Measurements from ENCODE around the gene NIN. TPM values are rescaled to one million over a fixed set of nuclear protein-coding genes. Genes with fewer than 3 reads are reported as not detected.

NIN gene
- total and polyA plus RNA-seq, 7 donors: 7.3 to 47.7 (median 24.3) TPM

DNA sequence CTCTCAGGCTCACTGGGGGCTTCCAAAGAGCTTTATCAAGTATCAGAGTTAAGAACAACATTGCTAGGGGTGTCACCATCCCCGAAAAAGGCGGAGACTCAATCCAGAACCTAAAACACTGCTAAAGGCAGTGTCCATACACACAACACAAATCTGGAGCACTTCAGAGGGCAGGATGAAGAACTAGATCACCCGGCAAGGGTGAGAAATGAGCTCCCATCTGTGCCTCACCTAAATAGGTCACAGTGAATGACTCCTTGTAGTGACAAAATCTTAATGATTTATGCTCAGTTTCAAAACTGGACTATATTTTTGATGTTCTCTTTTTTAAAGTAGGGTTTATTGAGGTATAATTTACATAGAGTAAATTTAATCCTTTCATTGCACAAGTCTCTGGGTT lies 25.6 kb downstream of the NIN start:
- TF ChIP-seq, protein P1, sequence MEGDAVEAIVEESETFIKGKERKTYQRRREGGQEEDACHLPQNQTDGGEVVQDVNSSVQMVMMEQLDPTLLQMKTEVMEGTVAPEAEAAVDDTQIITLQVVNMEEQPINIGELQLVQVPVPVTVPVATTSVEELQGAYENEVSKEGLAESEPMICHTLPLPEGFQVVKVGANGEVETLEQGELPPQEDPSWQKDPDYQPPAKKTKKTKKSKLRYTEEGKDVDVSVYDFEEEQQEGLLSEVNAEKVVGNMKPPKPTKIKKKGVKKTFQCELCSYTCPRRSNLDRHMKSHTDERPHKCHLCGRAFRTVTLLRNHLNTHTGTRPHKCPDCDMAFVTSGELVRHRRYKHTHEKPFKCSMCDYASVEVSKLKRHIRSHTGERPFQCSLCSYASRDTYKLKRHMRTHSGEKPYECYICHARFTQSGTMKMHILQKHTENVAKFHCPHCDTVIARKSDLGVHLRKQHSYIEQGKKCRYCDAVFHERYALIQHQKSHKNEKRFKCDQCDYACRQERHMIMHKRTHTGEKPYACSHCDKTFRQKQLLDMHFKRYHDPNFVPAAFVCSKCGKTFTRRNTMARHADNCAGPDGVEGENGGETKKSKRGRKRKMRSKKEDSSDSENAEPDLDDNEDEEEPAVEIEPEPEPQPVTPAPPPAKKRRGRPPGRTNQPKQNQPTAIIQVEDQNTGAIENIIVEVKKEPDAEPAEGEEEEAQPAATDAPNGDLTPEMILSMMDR (IDR thresholded peaks at IDR 0.05): no peak
- 92 to 97% (median 92%) methylated on average over 3 of the region's 3 CpGs for WGBS, 3 donors
- intact Hi-C loops (cut with DNase I): no loop called here

DNA sequence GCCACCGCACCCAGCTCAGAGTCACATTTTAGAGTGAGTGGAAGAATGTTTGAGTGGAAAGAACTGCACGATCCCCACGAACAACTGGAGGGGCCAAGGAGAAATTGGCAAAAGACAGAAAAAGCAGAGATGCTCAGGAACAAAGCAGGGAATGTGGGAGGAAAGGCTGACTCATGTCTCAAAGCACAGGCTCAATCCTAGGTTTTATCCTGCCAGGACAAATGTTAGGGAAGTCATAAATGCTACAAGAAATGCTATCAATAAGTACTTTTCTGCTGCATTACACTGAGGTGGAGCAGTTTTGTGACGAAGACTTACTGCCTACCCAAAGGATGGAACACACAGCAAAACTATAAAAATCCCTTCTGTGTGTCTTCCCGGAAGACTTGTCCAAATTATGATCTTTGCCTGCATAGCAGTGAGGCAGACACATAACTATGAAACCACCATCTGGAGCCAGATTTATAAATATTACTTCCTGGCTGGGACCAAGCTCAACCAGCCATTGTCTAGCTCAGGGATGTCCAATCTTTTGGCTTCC lies 26.7 kb downstream of the NIN start:
- H3K36me3 ChIP-seq (ENCODE audit: insufficient read depth in 1 of 2, low read depth in 1 of 2): peaks cover 0 to 9% of the 10 kb centered on the region in 2 donors
- intact Hi-C loops (cut with DNase I): no loop called here
- no peak overlapping the region for H3K4me3 ChIP-seq
- peak overlapping the region; percentile 26 for H3K27ac ChIP-seq
- H3K4me1 ChIP-seq: peaks cover 17% of the 10 kb centered on the region
- H3K27me3 ChIP-seq (ENCODE audit: insufficient read depth in 3 of 3, low read length in 2 of 3): no peaks in the 10 kb centered on the region
- TF ChIP-seq, protein P1 (IDR thresholded peaks at IDR 0.05): no peak
- peak in 3 of 4 donors; percentile 53 to 66 (median 64) for ATAC-seq
- H3K9me3 ChIP-seq: no peaks in the 10 kb centered on the region
- WGBS, 3 donors: 25 to 41% (median 26%) methylated on average over 5 of the region's 5 CpGs
- DNase-seq: no peak

More for the DNA sequence above, 25.6 kb downstream of the NIN start:
- no peak overlapping the region for H3K4me3 ChIP-seq
- ATAC-seq (no peak), DNase-seq (no peak)
- no peak overlapping the region for H3K27ac ChIP-seq
- peaks cover 0 to 9% of the 10 kb centered on the region in 2 donors for H3K36me3 ChIP-seq (ENCODE audit: insufficient read depth in 1 of 2, low read depth in 1 of 2)
- H3K4me1 ChIP-seq: peaks cover 22% of the 10 kb centered on the region
- no peaks in the 10 kb centered on the region for H3K27me3 ChIP-seq (ENCODE audit: insufficient read depth in 3 of 3, low read length in 2 of 3)
- no peaks in the 10 kb centered on the region for H3K9me3 ChIP-seq

DNA sequence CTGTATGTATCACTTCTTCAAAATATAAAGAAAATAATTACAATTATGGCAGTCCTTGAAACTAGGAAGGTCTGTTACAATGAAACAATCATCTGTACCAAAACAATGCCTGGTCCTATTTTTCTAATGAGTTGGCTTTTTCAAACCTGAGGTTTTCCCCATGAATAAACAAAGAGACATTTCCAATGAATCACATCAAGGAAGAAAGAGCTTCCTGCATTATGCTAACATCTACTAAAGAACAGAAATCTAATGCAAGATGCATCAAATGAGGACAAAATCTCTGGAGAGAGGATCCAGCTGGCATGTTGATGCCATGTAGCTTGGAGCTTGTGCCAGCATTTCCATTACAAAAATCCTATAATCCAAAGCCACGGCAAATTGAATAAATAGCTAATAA lies 29.3 kb downstream of the NIN start:
- ATAC-seq (no peak), DNase-seq (no peak)
- intact Hi-C loops (cut with DNase I): no loop called here
- no peaks in the 10 kb centered on the region for H3K27me3 ChIP-seq (ENCODE audit: insufficient read depth in 3 of 3, low read length in 2 of 3)
- H3K27ac ChIP-seq: no peak overlapping the region
- 35 to 55% (median 39%) methylated on average over 1 of the region's 1 CpG for WGBS, 3 donors
- H3K4me1 ChIP-seq: peaks cover 20% of the 10 kb centered on the region
- peaks cover 0 to 15% of the 10 kb centered on the region in 2 donors for H3K36me3 ChIP-seq (ENCODE audit: insufficient read depth in 1 of 2, low read depth in 1 of 2)
- no peaks in the 10 kb centered on the region for H3K9me3 ChIP-seq
- H3K4me3 ChIP-seq: no peak overlapping the region
- TF ChIP-seq, protein P1 (IDR thresholded peaks at IDR 0.05): no peak

DNA sequence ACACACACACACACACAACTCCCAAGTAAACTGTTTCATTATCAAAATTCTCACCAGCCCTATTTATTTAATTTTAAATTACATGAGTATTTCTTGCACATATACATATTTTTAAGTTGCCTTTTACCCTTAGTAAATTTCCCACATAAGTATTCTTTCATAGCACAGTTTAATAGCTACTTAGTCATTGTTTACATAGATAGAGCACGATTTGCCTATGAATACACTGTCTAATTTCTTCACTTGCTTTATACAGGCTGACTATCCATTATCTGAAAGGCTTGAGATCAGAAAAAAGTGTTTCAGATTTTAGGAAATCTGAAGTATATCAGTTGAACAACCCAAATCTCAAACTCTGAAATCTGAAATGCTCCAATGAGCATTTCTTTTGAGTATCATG lies 30.9 kb downstream of the NIN start:
- H3K27ac ChIP-seq: no peak overlapping the region
- no peaks in the 10 kb centered on the region for H3K27me3 ChIP-seq (ENCODE audit: insufficient read depth in 3 of 3, low read length in 2 of 3)
- ATAC-seq (no peak), DNase-seq (no peak)
- intact Hi-C loops (cut with DNase I): no loop called here
- TF ChIP-seq, protein P1 (IDR thresholded peaks at IDR 0.05): no peak
- H3K4me1 ChIP-seq: peaks cover 32% of the 10 kb centered on the region
- no peaks in the 10 kb centered on the region for H3K9me3 ChIP-seq
- WGBS, 3 donors: 89 to 98% (median 93%) methylated on average over 1 of the region's 1 CpG
- peaks cover 0 to 6% of the 10 kb centered on the region in 2 donors for H3K36me3 ChIP-seq (ENCODE audit: insufficient read depth in 1 of 2, low read depth in 1 of 2)
- no peak overlapping the region for H3K4me3 ChIP-seq

DNA sequence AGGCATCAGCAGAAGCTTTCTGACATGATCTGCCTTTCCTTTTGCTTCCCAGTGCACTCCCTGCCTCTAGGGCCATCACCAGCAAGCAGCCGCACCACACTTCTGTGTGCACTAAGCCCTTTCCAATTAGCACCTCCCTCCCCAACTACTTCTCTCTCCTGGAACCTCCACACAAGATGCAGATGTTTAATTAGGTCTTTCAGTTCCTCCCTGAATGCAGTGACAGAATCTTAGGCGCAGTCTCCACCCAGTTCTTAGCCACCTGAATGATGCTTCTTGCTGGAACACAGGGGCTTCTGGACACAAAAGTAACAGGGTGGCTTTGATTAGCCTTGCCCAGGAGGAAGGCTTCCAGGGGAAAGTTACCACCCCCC lies 32.9 kb downstream of the NIN start:
- ATAC-seq (no peak), DNase-seq (no peak)
- Histone ChIP-seq H3K27me3 (ENCODE audit: insufficient read depth in 3 of 3, low read length in 2 of 3) (no peaks in the 10 kb centered on the region), H3K4me1 (peaks cover 50% of the 10 kb centered on the region), H3K36me3 (ENCODE audit: insufficient read depth in 1 of 2, low read depth in 1 of 2) (peaks cover 0 to 6% of the 10 kb centered on the region in 2 donors), H3K27ac (no peak overlapping the region), H3K9me3 (no peaks in the 10 kb centered on the region), H3K4me3 (no peak overlapping the region)
- TF ChIP-seq, protein P1 (IDR thresholded peaks at IDR 0.05): no peak
- intact Hi-C loops (cut with DNase I): no loop called here
- WGBS, 3 donors: 89 to 97% (median 95%) methylated on average over 2 of the region's 2 CpGs

Data from psoas muscle (tissue), 8 donors.